Natural killer cell (primary cell): Measurements from ENCODE around the gene SURF1. TPM values are rescaled to one million over a fixed set of nuclear protein-coding genes. Genes with fewer than 3 reads are reported as not detected.

Experiments used
- ATAC-seq, 3 donors: fragments of 150-1000 bp in 2 of 3; fragments of 200-7000 bp in 1 of 3; cut with Tn5 transposase; 1 replicate in 1 of 3; 2 replicates in 2 of 3; pipeline ENCODE4 v1.10.0; 2021; ENCODE audit warnings: mild to moderate bottlenecking in 2 of 3, moderate library complexity in 2 of 3
- DNase-seq, 2 donors: peaks; one replicate each; pipeline versions ENCODE4 v3.0.0 to v3.0.0-alpha.2; 2013 to 2021; ENCODE audit warnings: mixed read lengths in 1 of 2
- H3K27ac ChIP-seq: one replicate; pipeline ENCODE4 v1.5.1; 2013; ENCODE audit warnings: mild to moderate bottlenecking, low read length
- H3K27me3 ChIP-seq: one replicate; pipeline ENCODE4 v1.6.1; 2013; ENCODE audit warnings: low read length; ENCODE audit not compliant: control insufficient read depth, insufficient read depth
- H3K36me3 ChIP-seq: one replicate; pipeline ENCODE4 v1.6.1; 2013; ENCODE audit warnings: low read length; ENCODE audit not compliant: control insufficient read depth, insufficient read depth
- H3K4me1 ChIP-seq: one replicate; pipeline ENCODE4 v1.6.1; 2013; ENCODE audit warnings: low read length; ENCODE audit not compliant: control insufficient read depth, insufficient read depth
- H3K4me3 ChIP-seq: one replicate; pipeline ENCODE4 v1.5.1; 2013; ENCODE audit warnings: low read length
- H3K9me3 ChIP-seq: one replicate; pipeline ENCODE4 v1.6.1; 2013; ENCODE audit warnings: low read length; ENCODE audit not compliant: control insufficient read depth, insufficient read depth
- H3K27ac Mint-ChIP-seq, 2 donors: one replicate each; pipeline ENCODE4 v1.8.0; 2022; ENCODE audit warnings: mild to moderate bottlenecking in 2 of 2, mixed read lengths in 2 of 2, moderate library complexity in 1 of 2
- H3K27me3 Mint-ChIP-seq, 2 donors: one replicate each; pipeline ENCODE4 v1.8.0; 2022; ENCODE audit warnings: low read depth in 2 of 2, mixed read lengths in 2 of 2
- H3K36me3 Mint-ChIP-seq: one replicate; pipeline ENCODE4 v1.8.0; 2022; ENCODE audit warnings: mixed read lengths
- H3K4me1 Mint-ChIP-seq, 2 donors: one replicate each; pipeline ENCODE4 v1.8.0; 2022; ENCODE audit warnings: mixed read lengths in 2 of 2
- H3K4me3 Mint-ChIP-seq: one replicate; pipeline ENCODE4 v1.8.0; 2022; ENCODE audit warnings: mild to moderate bottlenecking, moderate library complexity, mixed read lengths
- H3K9me3 Mint-ChIP-seq, 2 donors: one replicate each; pipeline ENCODE4 v1.8.0; 2022; ENCODE audit warnings: mixed read lengths in 2 of 2
- CTCF ChIP-seq: fragments of 200-600 bp; IDR thresholded peaks from one replicate; pipeline ENCODE4 v1.8.0; 2022; ENCODE audit warnings: antibody characterized with exemption
- WGBS: methylation state at CpG from one replicate; pipeline ENCODE4 v1.1.7; 2013; ENCODE audit warnings: missing lambda C conversion rate; ENCODE audit not compliant: insufficient coverage; 5-methylcytosine and 5-hydroxymethylcytosine counted together
- intact Hi-C: fragments of 100-400 bp; cut with micrococcal nuclease; formaldehyde crosslinking; loops from one replicate; pipeline ENCODE4 v1.14.2; 2022
- total RNA-seq, 4 donors: library from RNA; stranded (reverse); fragments of 120-200 nt in 1 of 4; gene quantifications; one replicate each; pipeline versions ENCODE4 v1.2.3 to v1.2.4, GENCODE V29; 2013 to 2022

Gene SURF1
- total RNA-seq, 3 donors from 2014 or later (not counting 1 experiment from before 2014, with no cell fraction given) = 35.6 to 44.4 (median 37.2) TPM

GRCh38 chr9:133334161-133334560 lies 22.1 kb downstream of the SURF1 start:
- no peak for TF ChIP-seq CTCF
- Histone ChIP-seq H3K27me3 (no peaks in the 10 kb centered on the region), H3K4me1 (peaks cover 24% of the 10 kb centered on the region), H3K4me3 (no peak overlapping the region), H3K27ac (no peak overlapping the region), H3K36me3 (peaks cover 42% of the 10 kb centered on the region), H3K9me3 (no peaks in the 10 kb centered on the region)
- Mint-ChIP-seq H3K27ac (peak overlapping the region; percentile 11 to 91), H3K4me1 (peaks cover 30 to 37% of the 10 kb centered on the region in 2 donors), H3K9me3 (no peaks in the 10 kb centered on the region), H3K36me3 (peaks cover 11% of the 10 kb centered on the region), H3K4me3 (no peak overlapping the region), H3K27me3 (no peaks in the 10 kb centered on the region)
- intact Hi-C loops = no loop called here
- DNase-seq (no peak), ATAC-seq (no peak)
- 97% methylated on average over 6 of the region's 6 CpGs for WGBS

GRCh38 chr9:133333566-133333965 lies 22.7 kb downstream of the SURF1 start:
- H3K27me3 Mint-ChIP-seq = no peaks in the 10 kb centered on the region
- peaks cover 7% of the 10 kb centered on the region for H3K36me3 Mint-ChIP-seq
- peaks cover 32 to 38% of the 10 kb centered on the region in 2 donors for H3K4me1 Mint-ChIP-seq
- Histone ChIP-seq H3K4me3 (no peak overlapping the region), H3K4me1 (peaks cover 24% of the 10 kb centered on the region), H3K27me3 (no peaks in the 10 kb centered on the region), H3K27ac (no peak overlapping the region), H3K9me3 (no peaks in the 10 kb centered on the region), H3K36me3 (peaks cover 42% of the 10 kb centered on the region)
- H3K27ac Mint-ChIP-seq = no peak overlapping the region
- no peak for TF ChIP-seq CTCF
- DNase-seq (no peak), ATAC-seq (no peak)
- intact Hi-C loops = no loop called here
- no peaks in the 10 kb centered on the region for H3K9me3 Mint-ChIP-seq
- no peak overlapping the region for H3K4me3 Mint-ChIP-seq
- WGBS = 97% methylated on average over 10 of the region's 10 CpGs

- no peaks in the 10 kb centered on the region for H3K27me3 Mint-ChIP-seq
- H3K4me1 Mint-ChIP-seq = peaks cover 35 to 38% of the 10 kb centered on the region in 2 donors
- DNase-seq (no peak), ATAC-seq (no peak)
- intact Hi-C loops = no loop called here
- H3K9me3 ChIP-seq = no peaks in the 10 kb centered on the region
- TF ChIP-seq CTCF = no peak
- H3K27ac Mint-ChIP-seq = peak overlapping the region in 1 of 2 donors; percentile 31
- H3K36me3 ChIP-seq = peaks cover 42% of the 10 kb centered on the region
- H3K4me1 ChIP-seq = peaks cover 24% of the 10 kb centered on the region
- H3K9me3 Mint-ChIP-seq = no peaks in the 10 kb centered on the region
- no peak overlapping the region for H3K4me3 Mint-ChIP-seq
- no peak overlapping the region for H3K27ac ChIP-seq
- WGBS = 94% methylated on average over 11 of the region's 11 CpGs
- H3K4me3 ChIP-seq = no peak overlapping the region
- peaks cover 7% of the 10 kb centered on the region for H3K36me3 Mint-ChIP-seq
- H3K27me3 ChIP-seq = no peaks in the 10 kb centered on the region
Observed at GRCh38 chr9:133333011-133333410, 23.3 kb downstream of the SURF1 start.

DNA sequence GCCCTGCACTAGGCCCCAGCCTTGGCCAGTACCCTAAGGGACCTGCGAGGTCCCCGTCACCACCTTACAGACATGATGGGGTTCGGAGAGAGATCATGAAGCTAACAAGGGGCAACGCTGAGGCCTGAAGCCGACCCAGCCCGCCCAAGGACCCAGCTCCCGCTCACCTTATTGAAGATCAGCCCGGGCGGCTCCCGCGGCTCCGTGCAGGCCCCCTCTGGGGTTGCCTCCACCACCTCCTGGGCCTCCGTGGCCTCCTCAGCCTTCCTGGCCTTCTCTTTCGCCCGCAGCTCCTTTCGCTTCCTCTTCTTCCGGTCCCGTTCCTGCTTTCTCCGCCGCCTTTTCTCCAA lies 23.9 kb downstream of the SURF1 start:
- H3K9me3 Mint-ChIP-seq = no peaks in the 10 kb centered on the region
- no peak for TF ChIP-seq CTCF
- WGBS = 97% methylated on average over 20 of the region's 20 CpGs
- H3K4me1 ChIP-seq = peaks cover 24% of the 10 kb centered on the region
- H3K4me1 Mint-ChIP-seq = peaks cover 35 to 38% of the 10 kb centered on the region in 2 donors
- no peaks in the 10 kb centered on the region for H3K27me3 ChIP-seq
- H3K27ac ChIP-seq = no peak overlapping the region
- H3K36me3 Mint-ChIP-seq = peaks cover 7% of the 10 kb centered on the region
- no peak overlapping the region for H3K4me3 ChIP-seq
- H3K36me3 ChIP-seq = peaks cover 42% of the 10 kb centered on the region
- no peak overlapping the region for H3K4me3 Mint-ChIP-seq
- no peaks in the 10 kb centered on the region for H3K9me3 ChIP-seq
- intact Hi-C loops = no loop called here
- H3K27me3 Mint-ChIP-seq = no peaks in the 10 kb centered on the region
- DNase-seq (peak in 1 of 2 donors; percentile 12), ATAC-seq (no peak)
- H3K27ac Mint-ChIP-seq = peak overlapping the region in 1 of 2 donors; percentile 31
